ENCODE results near the gene LCN6.

GRCh38 chr9:136695955-136696354 lies 52.4 kb downstream of the LCN6 start:
- no peak for TF ChIP-seq CTCF (conservative IDR thresholded peaks at IDR 0.05; ENCODE audit: low read length)
- TF ChIP-seq EZH2phosphoT487 (IDR thresholded peaks at IDR 0.05; ENCODE audit: borderline replicate concordance) = no peak

Data from Loucy (cell line).